ENCODE results near the gene CHST9. TPM values are rescaled to one million over a fixed set of nuclear protein-coding genes. Genes with fewer than 3 reads are reported as not detected.
"Not testable (repeated sequence)": the region's sequence is repeated elsewhere in the genome, so short reads cannot be mapped to it uniquely, and the experiment has no call there.

The CHST9 gene
- total RNA-seq, 1 donor from 2014 or later: 0.03 TPM

DNA sequence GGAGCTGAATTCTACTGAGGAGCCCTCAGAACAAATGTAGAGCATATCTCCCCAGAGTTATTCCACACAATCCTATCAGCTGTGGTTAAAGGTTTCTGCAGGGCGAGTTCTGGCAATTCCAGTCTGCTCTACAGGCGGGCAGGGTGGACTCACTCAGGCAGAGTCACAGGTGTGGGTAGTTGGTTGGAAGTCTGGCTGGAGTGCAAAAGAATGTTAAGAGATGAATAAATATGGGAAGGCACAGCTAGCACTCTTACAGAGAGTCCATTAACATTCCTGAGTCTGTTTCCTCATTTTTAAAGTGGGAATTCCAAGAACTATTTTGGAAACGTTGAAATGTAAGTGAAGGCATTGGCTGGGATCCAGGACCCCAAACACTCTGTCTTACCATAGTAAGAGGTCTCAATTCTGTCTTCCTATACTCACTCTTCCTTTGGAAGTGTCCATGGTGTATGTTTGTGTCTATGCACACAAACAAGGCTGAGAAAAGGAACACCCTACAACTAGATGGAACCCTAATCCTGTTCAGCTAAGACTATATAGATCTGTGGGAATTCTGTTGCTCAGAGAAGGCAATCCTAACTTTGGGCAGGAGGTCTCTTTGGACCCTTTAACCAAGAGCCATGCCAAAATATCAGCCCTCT is 256.3 kb downstream of the CHST9 start:
- TF ChIP-seq, protein P1, sequence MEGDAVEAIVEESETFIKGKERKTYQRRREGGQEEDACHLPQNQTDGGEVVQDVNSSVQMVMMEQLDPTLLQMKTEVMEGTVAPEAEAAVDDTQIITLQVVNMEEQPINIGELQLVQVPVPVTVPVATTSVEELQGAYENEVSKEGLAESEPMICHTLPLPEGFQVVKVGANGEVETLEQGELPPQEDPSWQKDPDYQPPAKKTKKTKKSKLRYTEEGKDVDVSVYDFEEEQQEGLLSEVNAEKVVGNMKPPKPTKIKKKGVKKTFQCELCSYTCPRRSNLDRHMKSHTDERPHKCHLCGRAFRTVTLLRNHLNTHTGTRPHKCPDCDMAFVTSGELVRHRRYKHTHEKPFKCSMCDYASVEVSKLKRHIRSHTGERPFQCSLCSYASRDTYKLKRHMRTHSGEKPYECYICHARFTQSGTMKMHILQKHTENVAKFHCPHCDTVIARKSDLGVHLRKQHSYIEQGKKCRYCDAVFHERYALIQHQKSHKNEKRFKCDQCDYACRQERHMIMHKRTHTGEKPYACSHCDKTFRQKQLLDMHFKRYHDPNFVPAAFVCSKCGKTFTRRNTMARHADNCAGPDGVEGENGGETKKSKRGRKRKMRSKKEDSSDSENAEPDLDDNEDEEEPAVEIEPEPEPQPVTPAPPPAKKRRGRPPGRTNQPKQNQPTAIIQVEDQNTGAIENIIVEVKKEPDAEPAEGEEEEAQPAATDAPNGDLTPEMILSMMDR (IDR thresholded peaks at IDR 0.05): no peak
- Histone ChIP-seq H3K4me3 (no peak overlapping the region), H3K27ac (no peak overlapping the region), H3K27me3 (no peaks in the 10 kb centered on the region), H3K4me1 (peaks cover 3% of the 10 kb centered on the region), H3K9me3 (no peaks in the 10 kb centered on the region), H3K36me3 (no peaks in the 10 kb centered on the region)
- ATAC-seq (peak; percentile 93), DNase-seq (peak; percentile 71)
- intact Hi-C loops (cut with DNase I): no loop called here

DNA sequence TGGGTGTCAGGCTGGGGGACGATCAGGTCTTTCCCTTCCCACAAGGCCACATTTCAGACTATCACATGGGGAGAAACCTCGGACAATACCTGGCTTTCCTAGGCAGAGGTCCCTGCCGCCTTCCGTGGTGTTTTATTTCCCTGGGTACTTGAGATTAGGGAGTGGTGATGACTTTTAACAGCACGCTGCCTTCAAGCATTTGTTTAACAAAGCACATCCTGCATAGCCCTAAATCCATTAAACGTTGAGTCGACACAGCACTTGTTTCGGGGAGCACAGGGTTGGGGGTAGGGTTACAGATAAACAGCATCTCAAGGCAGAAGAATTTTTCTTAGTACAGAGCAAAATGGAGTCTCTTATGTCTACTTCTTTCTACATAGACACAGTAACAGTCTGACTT is 257.3 kb downstream of the CHST9 start:
- H3K36me3 ChIP-seq; DNase-seq; H3K4me3 ChIP-seq; H3K4me1 ChIP-seq; H3K9me3 ChIP-seq; intact Hi-C loops (cut with DNase I); H3K27me3 ChIP-seq; ATAC-seq: not testable (repeated sequence)
- peak overlapping the region; percentile 11 for H3K27ac ChIP-seq

DNA sequence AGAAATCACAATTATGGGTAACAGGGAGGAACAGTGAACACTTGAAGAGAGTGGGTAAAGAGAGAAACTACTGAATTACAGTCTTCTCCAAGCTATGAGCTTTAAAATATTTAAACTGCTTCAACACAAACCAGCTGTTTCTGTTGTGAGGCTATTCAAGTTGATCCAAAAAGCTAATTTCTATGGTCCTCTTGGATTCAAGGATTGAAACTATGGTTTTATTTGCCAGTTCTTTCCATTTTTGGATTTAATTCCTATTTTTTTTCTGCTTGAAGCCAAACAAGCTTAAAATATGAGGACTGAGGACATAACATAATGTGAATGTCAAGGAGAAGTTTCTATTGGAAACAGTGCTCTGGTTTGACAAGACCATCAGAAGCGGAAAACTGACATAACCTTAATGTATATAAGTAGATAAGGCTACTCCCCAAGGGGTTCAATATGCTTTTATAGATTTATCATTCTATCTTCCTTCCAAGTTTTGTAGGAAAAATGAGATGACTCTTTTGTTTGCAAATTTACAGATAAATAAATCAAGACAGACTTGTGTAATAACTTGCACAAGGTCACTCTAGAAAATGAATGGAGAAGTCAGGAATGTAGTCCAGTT is 258.9 kb downstream of the CHST9 start:
- Histone ChIP-seq H3K36me3 (no peaks in the 10 kb centered on the region), H3K4me3 (no peak overlapping the region), H3K27ac (no peak overlapping the region), H3K27me3 (no peaks in the 10 kb centered on the region), H3K4me1 (peaks cover 3% of the 10 kb centered on the region), H3K9me3 (no peaks in the 10 kb centered on the region)
- ATAC-seq (no peak), DNase-seq (no peak)
- intact Hi-C loops (cut with DNase I): no loop called here
- TF ChIP-seq, protein P1 (IDR thresholded peaks at IDR 0.05): no peak

DNA sequence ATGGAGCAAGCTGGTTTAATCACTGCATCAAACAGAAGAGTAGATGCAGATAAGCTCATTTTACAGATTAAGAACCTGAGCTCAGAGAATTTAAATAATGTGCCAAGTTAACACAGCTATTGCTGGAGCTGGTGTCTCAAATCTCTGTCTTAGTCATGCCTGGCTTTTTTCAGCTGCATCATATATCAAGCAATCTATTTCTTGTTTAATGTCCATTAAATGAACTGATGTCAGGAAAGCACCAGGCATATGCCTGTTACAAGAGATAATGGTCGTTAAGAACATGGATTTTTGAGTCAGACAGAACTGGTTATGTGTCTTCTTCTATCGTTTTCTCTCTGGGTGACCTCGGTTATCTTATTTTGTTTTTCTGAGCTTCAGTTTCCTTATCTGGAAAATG is 259.8 kb downstream of the CHST9 start:
- TF ChIP-seq, protein P1 (IDR thresholded peaks at IDR 0.05): no peak
- Histone ChIP-seq H3K36me3 (no peaks in the 10 kb centered on the region), H3K4me3 (no peak overlapping the region), H3K27ac (no peak overlapping the region), H3K27me3 (no peaks in the 10 kb centered on the region), H3K4me1 (peaks cover 3% of the 10 kb centered on the region), H3K9me3 (no peaks in the 10 kb centered on the region)
- intact Hi-C loops (cut with DNase I): no loop called here
- DNase-seq (no peak), ATAC-seq (no peak)

DNA sequence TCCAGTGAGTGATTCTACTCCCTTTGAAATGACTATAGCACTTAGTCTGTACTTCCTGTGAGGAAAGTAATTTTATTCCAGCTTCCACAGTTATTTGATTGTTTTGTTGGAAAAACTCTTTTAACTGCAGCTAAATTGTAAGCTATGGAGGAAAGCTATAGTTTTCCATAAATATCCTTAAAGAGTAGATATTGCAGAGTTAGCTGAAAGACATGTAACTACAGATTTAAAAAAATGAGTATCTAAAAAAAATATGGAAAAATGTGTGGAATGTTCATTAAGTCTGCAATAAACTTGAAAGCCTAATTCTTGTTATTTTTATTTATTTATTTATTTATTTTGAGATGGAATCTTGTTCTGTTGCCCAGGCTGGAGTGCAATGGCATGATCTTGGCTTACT is 262.8 kb downstream of the CHST9 start:
- H3K9me3 ChIP-seq: no peaks in the 10 kb centered on the region
- no peak overlapping the region for H3K4me3 ChIP-seq
- no peak for ATAC-seq
- no peak overlapping the region for H3K27ac ChIP-seq
- H3K4me1 ChIP-seq: peaks cover 7% of the 10 kb centered on the region
- intact Hi-C loops (cut with DNase I): no loop called here
- H3K27me3 ChIP-seq: no peaks in the 10 kb centered on the region
- no peak for DNase-seq
- no peaks in the 10 kb centered on the region for H3K36me3 ChIP-seq
- TF ChIP-seq, protein P1 (IDR thresholded peaks at IDR 0.05): no peak

DNA sequence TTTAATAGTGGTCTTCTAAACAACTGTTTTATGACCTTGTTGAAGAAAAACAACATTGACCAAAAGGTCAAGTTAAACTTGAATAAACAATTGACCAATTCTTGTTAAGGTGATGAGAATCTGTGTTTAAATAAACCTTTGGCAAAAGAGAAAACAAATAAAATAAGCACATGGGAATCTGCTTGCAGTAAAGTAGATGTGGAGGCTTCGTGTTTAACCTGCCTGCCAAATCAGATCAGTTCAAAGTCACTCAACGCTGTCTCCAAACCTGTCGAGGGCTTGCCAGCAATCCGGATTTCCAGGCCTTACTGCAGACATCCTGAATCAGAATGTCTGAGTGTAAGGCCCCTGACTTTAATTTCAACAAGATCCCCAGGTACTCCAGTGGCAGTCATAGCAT is 264.5 kb downstream of the CHST9 start:
- Histone ChIP-seq H3K4me3 (no peak overlapping the region), H3K27me3 (no peaks in the 10 kb centered on the region), H3K9me3 (no peaks in the 10 kb centered on the region), H3K36me3 (no peaks in the 10 kb centered on the region), H3K4me1 (peaks cover 7% of the 10 kb centered on the region), H3K27ac (no peak overlapping the region)
- intact Hi-C loops (cut with DNase I): no loop called here
- ATAC-seq (no peak), DNase-seq (no peak)
- TF ChIP-seq, protein P1 (IDR thresholded peaks at IDR 0.05): no peak
